Liver (tissue), 3 donors: Measurements from ENCODE around the gene RECQL5.

Experiments
- JUND ChIP-seq, 2 donors: IDR thresholded peaks; 2 replicates each; pipeline ENCODE4 v1.6.1; 2016; ENCODE audit warnings: antibody characterized with exemption in 2 of 2
- YY1 ChIP-seq: IDR thresholded peaks from 2 replicates; pipeline ENCODE4 v1.6.1; 2016; ENCODE audit warnings: antibody characterized with exemption, mild to moderate bottlenecking
- TF ChIP-seq, protein P1 (sequence below): IDR thresholded peaks from 2 replicates; pipeline ENCODE4 v1.6.1; 2016; ENCODE audit warnings: antibody characterized with exemption
- TF ChIP-seq, protein P2 (sequence below): fragments of 150-350 bp; IDR thresholded peaks from 2 replicates; pipeline ENCODE4 v1.5.1; 2017; ENCODE audit warnings: improper control_type of control experiment, low read depth, low read length; ENCODE audit not compliant: missing input control
- TF ChIP-seq, protein P3 (sequence below): IDR thresholded peaks from 2 replicates; pipeline ENCODE4 v1.6.1; 2016; ENCODE audit warnings: antibody characterized with exemption, mild to moderate bottlenecking
- TF ChIP-seq, protein P4 (sequence below): IDR thresholded peaks from 2 replicates; pipeline ENCODE4 v1.6.1; 2016; ENCODE audit warnings: antibody characterized with exemption
- donor health status: healthy.
- donor health status: healthy.

DNA sequence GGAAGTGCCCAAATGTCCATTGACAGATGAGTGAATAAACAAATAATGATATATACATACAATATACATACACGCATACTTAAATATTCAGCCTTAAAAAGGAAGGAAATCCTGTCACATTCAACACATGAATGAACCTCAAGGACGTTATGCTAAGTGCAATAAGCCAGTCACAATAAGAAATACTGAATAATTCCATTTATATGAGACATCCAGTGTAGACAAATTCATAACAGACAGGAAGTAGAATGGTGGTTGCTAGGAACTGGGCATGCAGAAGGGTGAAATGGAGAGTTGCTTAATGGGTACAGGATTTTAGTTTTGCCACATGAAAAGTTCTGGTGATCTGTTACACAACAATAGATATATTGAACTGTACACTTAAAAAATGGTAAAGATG, 45.5 kb upstream of the RECQL5 start:
- TF ChIP-seq, protein P1, sequence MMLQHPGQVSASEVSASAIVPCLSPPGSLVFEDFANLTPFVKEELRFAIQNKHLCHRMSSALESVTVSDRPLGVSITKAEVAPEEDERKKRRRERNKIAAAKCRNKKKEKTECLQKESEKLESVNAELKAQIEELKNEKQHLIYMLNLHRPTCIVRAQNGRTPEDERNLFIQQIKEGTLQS, result no peak
- no peak for TF ChIP-seq YY1
- TF ChIP-seq, protein P2, sequence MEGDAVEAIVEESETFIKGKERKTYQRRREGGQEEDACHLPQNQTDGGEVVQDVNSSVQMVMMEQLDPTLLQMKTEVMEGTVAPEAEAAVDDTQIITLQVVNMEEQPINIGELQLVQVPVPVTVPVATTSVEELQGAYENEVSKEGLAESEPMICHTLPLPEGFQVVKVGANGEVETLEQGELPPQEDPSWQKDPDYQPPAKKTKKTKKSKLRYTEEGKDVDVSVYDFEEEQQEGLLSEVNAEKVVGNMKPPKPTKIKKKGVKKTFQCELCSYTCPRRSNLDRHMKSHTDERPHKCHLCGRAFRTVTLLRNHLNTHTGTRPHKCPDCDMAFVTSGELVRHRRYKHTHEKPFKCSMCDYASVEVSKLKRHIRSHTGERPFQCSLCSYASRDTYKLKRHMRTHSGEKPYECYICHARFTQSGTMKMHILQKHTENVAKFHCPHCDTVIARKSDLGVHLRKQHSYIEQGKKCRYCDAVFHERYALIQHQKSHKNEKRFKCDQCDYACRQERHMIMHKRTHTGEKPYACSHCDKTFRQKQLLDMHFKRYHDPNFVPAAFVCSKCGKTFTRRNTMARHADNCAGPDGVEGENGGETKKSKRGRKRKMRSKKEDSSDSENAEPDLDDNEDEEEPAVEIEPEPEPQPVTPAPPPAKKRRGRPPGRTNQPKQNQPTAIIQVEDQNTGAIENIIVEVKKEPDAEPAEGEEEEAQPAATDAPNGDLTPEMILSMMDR, result no peak
- TF ChIP-seq, protein P3, sequence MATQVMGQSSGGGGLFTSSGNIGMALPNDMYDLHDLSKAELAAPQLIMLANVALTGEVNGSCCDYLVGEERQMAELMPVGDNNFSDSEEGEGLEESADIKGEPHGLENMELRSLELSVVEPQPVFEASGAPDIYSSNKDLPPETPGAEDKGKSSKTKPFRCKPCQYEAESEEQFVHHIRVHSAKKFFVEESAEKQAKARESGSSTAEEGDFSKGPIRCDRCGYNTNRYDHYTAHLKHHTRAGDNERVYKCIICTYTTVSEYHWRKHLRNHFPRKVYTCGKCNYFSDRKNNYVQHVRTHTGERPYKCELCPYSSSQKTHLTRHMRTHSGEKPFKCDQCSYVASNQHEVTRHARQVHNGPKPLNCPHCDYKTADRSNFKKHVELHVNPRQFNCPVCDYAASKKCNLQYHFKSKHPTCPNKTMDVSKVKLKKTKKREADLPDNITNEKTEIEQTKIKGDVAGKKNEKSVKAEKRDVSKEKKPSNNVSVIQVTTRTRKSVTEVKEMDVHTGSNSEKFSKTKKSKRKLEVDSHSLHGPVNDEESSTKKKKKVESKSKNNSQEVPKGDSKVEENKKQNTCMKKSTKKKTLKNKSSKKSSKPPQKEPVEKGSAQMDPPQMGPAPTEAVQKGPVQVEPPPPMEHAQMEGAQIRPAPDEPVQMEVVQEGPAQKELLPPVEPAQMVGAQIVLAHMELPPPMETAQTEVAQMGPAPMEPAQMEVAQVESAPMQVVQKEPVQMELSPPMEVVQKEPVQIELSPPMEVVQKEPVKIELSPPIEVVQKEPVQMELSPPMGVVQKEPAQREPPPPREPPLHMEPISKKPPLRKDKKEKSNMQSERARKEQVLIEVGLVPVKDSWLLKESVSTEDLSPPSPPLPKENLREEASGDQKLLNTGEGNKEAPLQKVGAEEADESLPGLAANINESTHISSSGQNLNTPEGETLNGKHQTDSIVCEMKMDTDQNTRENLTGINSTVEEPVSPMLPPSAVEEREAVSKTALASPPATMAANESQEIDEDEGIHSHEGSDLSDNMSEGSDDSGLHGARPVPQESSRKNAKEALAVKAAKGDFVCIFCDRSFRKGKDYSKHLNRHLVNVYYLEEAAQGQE, result no peak
- no peak for TF ChIP-seq JUND (IDR thresholded peaks at IDR 0.05)
- TF ChIP-seq, protein P4, sequence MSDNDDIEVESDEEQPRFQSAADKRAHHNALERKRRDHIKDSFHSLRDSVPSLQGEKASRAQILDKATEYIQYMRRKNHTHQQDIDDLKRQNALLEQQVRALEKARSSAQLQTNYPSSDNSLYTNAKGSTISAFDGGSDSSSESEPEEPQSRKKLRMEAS, result no peak
